ENCODE measurements around the gene RPS27L.

RPS27L gene

GRCh38 chr15:63157118-63157843 lies at the start of gene RPS27L:
Gene RPS27L, minus strand, starts transcription at chr15:63157477. Its CDS starts 72 bp downstream, at chr15:63157405.
- peak; percentile 59 for DNase-seq (ENCODE audit: low read depth)

- no peak for DNase-seq (ENCODE audit: low read depth)
These were observed 48.8 kb upstream of the RPS27L start for GRCh38 chr15:63206079-63206478.

GRCh38 chr15:63203451-63204090 lies 46.3 kb upstream of the RPS27L start:
- no peak for DNase-seq (ENCODE audit: low read depth)

GRCh38 chr15:63202861-63203260 lies 45.6 kb upstream of the RPS27L start:
- no peak for DNase-seq (ENCODE audit: low read depth)

- DNase-seq (ENCODE audit: low read depth): no peak
These were observed 43.4 kb upstream of the RPS27L start for GRCh38 chr15:63200464-63201249.

- no peak for DNase-seq (ENCODE audit: low read depth)
These were observed 41.3 kb upstream of the RPS27L start for GRCh38 chr15:63198371-63199250.

- DNase-seq (ENCODE audit: low read depth): no peak
These were observed 40.3 kb upstream of the RPS27L start for GRCh38 chr15:63197626-63198025.

GRCh38 chr15:63196842-63197241 lies 39.6 kb upstream of the RPS27L start:
- DNase-seq (ENCODE audit: low read depth): no peak

GRCh38 chr15:63195569-63196015 lies 38.3 kb upstream of the RPS27L start:
- no peak for DNase-seq (ENCODE audit: low read depth)

GRCh38 chr15:63194880-63195568 lies 37.7 kb upstream of the RPS27L start:
- no peak for DNase-seq (ENCODE audit: low read depth)

GRCh38 chr15:63194302-63194701 lies 37.0 kb upstream of the RPS27L start:
- no peak for DNase-seq (ENCODE audit: low read depth)

GRCh38 chr15:63192619-63193206 lies 35.4 kb upstream of the RPS27L start:
- no peak for DNase-seq (ENCODE audit: low read depth)

- no peak for DNase-seq (ENCODE audit: low read depth)
These were observed 34.8 kb upstream of the RPS27L start for GRCh38 chr15:63191895-63192618.

- no peak for DNase-seq (ENCODE audit: low read depth)
These were observed 33.7 kb upstream of the RPS27L start for GRCh38 chr15:63190769-63191649.

- no peak for DNase-seq (ENCODE audit: low read depth)
These were observed 32.9 kb upstream of the RPS27L start for GRCh38 chr15:63189941-63190768.

- peak; percentile 99 for DNase-seq (ENCODE audit: low read depth)
These were observed 31.9 kb upstream of the RPS27L start, which contains the start of gene RAB8B for GRCh38 chr15:63188926-63189871. Gene RAB8B, plus strand, starts transcription at chr15:63189606. Its CDS starts 19 bp downstream, at chr15:63189625.
